WTC11 (cell line): ENCODE results near the gene SLC36A1. TPM values are rescaled to one million over a fixed set of nuclear protein-coding genes. Genes with fewer than 3 reads are reported as not detected.

Experiments used
- ATAC-seq: fragments of 200-7000 bp; cut with Tn5 transposase; 2 replicates; pipeline ENCODE4 v1.10.0; 2021; ENCODE audit warnings: mild to moderate bottlenecking, moderate library complexity
- CTCF ChIA-PET: fragments of 300-600 bp; sonication (Branson Sonifier 250); formaldehyde crosslinking; loops from one replicate; lab custom pipeline; 2021; ENCODE audit warnings: antibody characterized with exemption; lab: Charles Lee
- POLR2A ChIA-PET: fragments of 350-600 bp; sonication (Branson Sonifier 250); formaldehyde crosslinking; loops from one replicate; lab custom pipeline; 2021; ENCODE audit warnings: antibody characterized with exemption; lab: Charles Lee
- DNase-seq: peaks from one replicate; pipeline ENCODE4 v3.0.0; 2021; ENCODE audit warnings: low spot score
- H3K27ac Mint-ChIP-seq: 2 replicates; pipeline ENCODE4 v1.8.0; 2021; ENCODE audit warnings: mixed read lengths
- H3K27me3 Mint-ChIP-seq: 2 replicates; pipeline ENCODE4 v1.8.0; 2021; ENCODE audit warnings: low read depth, mild to moderate bottlenecking, moderate library complexity, mixed read lengths
- H3K36me3 Mint-ChIP-seq: 2 replicates; pipeline ENCODE4 v1.8.0; 2021; ENCODE audit warnings: mixed read lengths
- H3K4me1 Mint-ChIP-seq: 2 replicates; pipeline ENCODE4 v1.8.0; 2022; ENCODE audit warnings: mixed read lengths
- H3K4me3 Mint-ChIP-seq: 2 replicates; pipeline ENCODE4 v1.8.0; 2021; ENCODE audit warnings: mild to moderate bottlenecking, moderate library complexity, mixed read lengths
- H3K9me3 Mint-ChIP-seq: 2 replicates; pipeline ENCODE4 v1.8.0; 2021; ENCODE audit warnings: mixed read lengths
- ATF1 ChIP-seq: sonication (generic); formaldehyde crosslinking; IDR thresholded peaks from 2 replicates; pipeline ENCODE4 v1.8.1; 2023; ENCODE audit warnings: mild to moderate bottlenecking, moderate library complexity, missing genetic modification reagents
- CDX4 ChIP-seq: fragments of 250-450 bp; sonication (Bioruptor Pico); IDR thresholded peaks from 2 replicates; pipeline ENCODE4 v1.9.0; 2021; ENCODE audit warnings: moderate library complexity, mild to moderate bottlenecking, inconsistent platforms, borderline replicate concordance
- CREB1 ChIP-seq: sonication (generic); formaldehyde crosslinking; IDR thresholded peaks from 2 replicates; pipeline ENCODE4 v1.8.0; 2023; ENCODE audit warnings: mild to moderate bottlenecking, missing genetic modification reagents
- ETV6 ChIP-seq: sonication (generic); formaldehyde crosslinking; IDR thresholded peaks from 2 replicates; pipeline ENCODE4 v1.8.1; 2022; ENCODE audit warnings: mild to moderate bottlenecking, missing genetic modification reagents
- HMGA2 ChIP-seq: fragments of 250-450 bp; sonication (Bioruptor Pico); IDR thresholded peaks from 2 replicates; pipeline ENCODE4 v1.4.0; 2021; ENCODE audit warnings: mild to moderate bottlenecking, moderate library complexity
- IRF2 ChIP-seq: sonication (generic); formaldehyde crosslinking; IDR thresholded peaks from 2 replicates; pipeline ENCODE4 v1.8.0; 2022; ENCODE audit warnings: low read depth, missing genetic modification reagents, borderline replicate concordance
- JAZF1 ChIP-seq: fragments of 250-450 bp; sonication (Bioruptor Pico); IDR thresholded peaks from 2 replicates; pipeline ENCODE4 v1.9.0; 2021; ENCODE audit warnings: moderate library complexity, mild to moderate bottlenecking, inconsistent platforms
- JUN ChIP-seq: sonication (generic); formaldehyde crosslinking; IDR thresholded peaks from 2 replicates; pipeline ENCODE4 v1.8.0; 2023; ENCODE audit warnings: mild to moderate bottlenecking, missing genetic modification reagents
- MXD4 ChIP-seq: fragments of 250-450 bp; sonication (Bioruptor Pico); IDR thresholded peaks from 2 replicates; pipeline ENCODE4 v1.8.0; 2021; ENCODE audit warnings: mild to moderate bottlenecking, moderate library complexity, borderline replicate concordance
- NFE2L1 ChIP-seq: sonication (generic); formaldehyde crosslinking; IDR thresholded peaks from 2 replicates; pipeline ENCODE4 v1.8.1; 2023; ENCODE audit warnings: missing genetic modification reagents
- NR1H2 ChIP-seq: sonication (generic); formaldehyde crosslinking; IDR thresholded peaks from 2 replicates; pipeline ENCODE4 v1.9.0; 2021; ENCODE audit warnings: mild to moderate bottlenecking, moderate library complexity, missing genetic modification reagents
- NR3C1 ChIP-seq: sonication (generic); formaldehyde crosslinking; conservative IDR thresholded peaks from 2 replicates; pipeline ENCODE4 v1.8.1; 2023; ENCODE audit warnings: low read depth, mild to moderate bottlenecking, missing genetic modification reagents
- OVOL2 ChIP-seq: fragments of 250-450 bp; sonication (Bioruptor Pico); IDR thresholded peaks from 2 replicates; pipeline ENCODE4 v1.9.0; 2021; ENCODE audit warnings: mild to moderate bottlenecking, borderline replicate concordance
- ZNF219 ChIP-seq: sonication (generic); formaldehyde crosslinking; IDR thresholded peaks from 2 replicates; pipeline ENCODE4 v1.8.0; 2023; ENCODE audit warnings: missing genetic modification reagents, mild to moderate bottlenecking, borderline replicate concordance
- ZNF232 ChIP-seq: sonication (generic); formaldehyde crosslinking; IDR thresholded peaks from 2 replicates; pipeline ENCODE4 v1.8.0; 2022; ENCODE audit warnings: mild to moderate bottlenecking, missing genetic modification reagents
- total RNA-seq: library from RNA; stranded (reverse); gene quantifications from 3 replicates; pipeline ENCODE4 v1.2.3, GENCODE V29; 2021
- TF ChIP-seq, protein P1 (sequence below): sonication (generic); formaldehyde crosslinking; IDR thresholded peaks from 2 replicates; pipeline ENCODE4 v1.8.1; 2023; ENCODE audit warnings: mild to moderate bottlenecking, missing genetic modification reagents
- TF ChIP-seq, protein P2 (sequence below): sonication (generic); formaldehyde crosslinking; IDR thresholded peaks from 2 replicates; pipeline ENCODE4 v1.8.1; 2022; ENCODE audit warnings: missing genetic modification reagents, borderline replicate concordance
- TF ChIP-seq, protein P3 (sequence below): sonication (generic); formaldehyde crosslinking; IDR thresholded peaks from 2 replicates; pipeline ENCODE4 v1.8.0; 2023; ENCODE audit warnings: missing genetic modification reagents
- TF ChIP-seq, protein P4 (sequence below): sonication (generic); formaldehyde crosslinking; IDR thresholded peaks from 2 replicates; pipeline ENCODE4 v1.8.1; 2022; ENCODE audit warnings: low read depth, missing genetic modification reagents, borderline replicate concordance
- TF ChIP-seq, protein P5 (sequence below): sonication (generic); formaldehyde crosslinking; IDR thresholded peaks from 2 replicates; pipeline ENCODE4 v1.8.0; 2022; ENCODE audit warnings: mild to moderate bottlenecking, missing genetic modification reagents

SLC36A1 gene
- total RNA-seq, 1 experiment from 2014 or later, result 12.2 TPM

DNA sequence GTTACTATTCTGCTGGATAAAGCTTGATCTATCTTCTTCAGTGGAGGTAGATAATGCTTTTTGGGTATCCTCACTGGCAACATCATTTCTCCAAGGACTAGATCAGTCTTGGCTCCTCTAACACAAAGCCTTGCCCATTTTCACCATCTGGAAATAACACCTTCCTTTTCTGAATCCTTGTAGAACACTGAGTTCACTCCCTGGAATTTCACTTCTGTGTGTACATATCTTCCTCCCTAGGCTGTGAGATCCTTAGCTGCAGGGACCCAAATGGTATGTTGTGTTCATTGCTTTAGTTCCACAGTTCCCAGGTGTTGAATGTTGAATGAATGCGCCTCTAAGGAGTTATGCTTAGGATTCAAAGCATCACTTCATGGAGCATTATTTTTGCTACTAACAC lies 16.7 kb upstream of the SLC36A1 start:
- Mint-ChIP-seq H3K27me3 (no peaks in the 10 kb centered on the region), H3K4me1 (peaks cover 11% of the 10 kb centered on the region), H3K36me3 (no peaks in the 10 kb centered on the region), H3K27ac (no peak overlapping the region), H3K9me3 (peaks cover 5% of the 10 kb centered on the region; the same call in 1 of the 2 replicates), H3K4me3 (no peak overlapping the region)
- CTCF ChIA-PET, result interaction anchor here (1.8 to 5.0 kb wide), 2 partner anchors 17 to 115 kb away, joined by 6 to 22 read pairs; partner anchors contain the start of gene SLC36A1
- ATAC-seq (no peak), DNase-seq (no peak)
- TF ChIP-seq, protein P1, sequence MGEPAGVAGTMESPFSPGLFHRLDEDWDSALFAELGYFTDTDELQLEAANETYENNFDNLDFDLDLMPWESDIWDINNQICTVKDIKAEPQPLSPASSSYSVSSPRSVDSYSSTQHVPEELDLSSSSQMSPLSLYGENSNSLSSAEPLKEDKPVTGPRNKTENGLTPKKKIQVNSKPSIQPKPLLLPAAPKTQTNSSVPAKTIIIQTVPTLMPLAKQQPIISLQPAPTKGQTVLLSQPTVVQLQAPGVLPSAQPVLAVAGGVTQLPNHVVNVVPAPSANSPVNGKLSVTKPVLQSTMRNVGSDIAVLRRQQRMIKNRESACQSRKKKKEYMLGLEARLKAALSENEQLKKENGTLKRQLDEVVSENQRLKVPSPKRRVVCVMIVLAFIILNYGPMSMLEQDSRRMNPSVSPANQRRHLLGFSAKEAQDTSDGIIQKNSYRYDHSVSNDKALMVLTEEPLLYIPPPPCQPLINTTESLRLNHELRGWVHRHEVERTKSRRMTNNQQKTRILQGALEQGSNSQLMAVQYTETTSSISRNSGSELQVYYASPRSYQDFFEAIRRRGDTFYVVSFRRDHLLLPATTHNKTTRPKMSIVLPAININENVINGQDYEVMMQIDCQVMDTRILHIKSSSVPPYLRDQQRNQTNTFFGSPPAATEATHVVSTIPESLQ (CRISPR knock-in tag), result no peak
- TF ChIP-seq, protein P2, sequence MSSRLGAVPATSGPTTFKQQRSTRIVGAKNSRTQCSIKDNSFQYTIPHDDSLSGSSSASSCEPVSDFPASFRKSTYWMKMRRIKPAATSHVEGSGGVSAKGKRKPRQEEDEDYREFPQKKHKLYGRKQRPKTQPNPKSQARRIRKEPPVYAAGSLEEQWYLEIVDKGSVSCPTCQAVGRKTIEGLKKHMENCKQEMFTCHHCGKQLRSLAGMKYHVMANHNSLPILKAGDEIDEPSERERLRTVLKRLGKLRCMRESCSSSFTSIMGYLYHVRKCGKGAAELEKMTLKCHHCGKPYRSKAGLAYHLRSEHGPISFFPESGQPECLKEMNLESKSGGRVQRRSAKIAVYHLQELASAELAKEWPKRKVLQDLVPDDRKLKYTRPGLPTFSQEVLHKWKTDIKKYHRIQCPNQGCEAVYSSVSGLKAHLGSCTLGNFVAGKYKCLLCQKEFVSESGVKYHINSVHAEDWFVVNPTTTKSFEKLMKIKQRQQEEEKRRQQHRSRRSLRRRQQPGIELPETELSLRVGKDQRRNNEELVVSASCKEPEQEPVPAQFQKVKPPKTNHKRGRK, result no peak
- TF ChIP-seq CDX4 (no peak), NFE2L1 (CRISPR knock-in tag) (no peak), CREB1 (no peak), JAZF1 (CRISPR knock-in tag) (no peak), ETV6 (no peak), NR3C1 (CRISPR knock-in tag) (no peak), IRF2 (CRISPR knock-in tag) (no peak), JUN (CRISPR knock-in tag) (no peak)
- POLR2A ChIA-PET, result interaction anchor here (0.6 kb wide), 2 partner anchors 21 to 192 kb away, joined by 4 read pairs; no protein-coding TSS in a partner anchor

GRCh38 chr5:151431666-151432065 lies 15.7 kb upstream of the SLC36A1 start:
- Mint-ChIP-seq H3K9me3 (peaks cover 5% of the 10 kb centered on the region; the same call in 1 of the 2 replicates), H3K4me1 (peaks cover 2% of the 10 kb centered on the region), H3K27ac (no peak overlapping the region), H3K4me3 (no peak overlapping the region), H3K36me3 (no peaks in the 10 kb centered on the region), H3K27me3 (no peaks in the 10 kb centered on the region)
- DNase-seq (no peak), ATAC-seq (no peak)
- TF ChIP-seq HMGA2 (no peak), JUN (CRISPR knock-in tag) (no peak)
- TF ChIP-seq, protein P3, sequence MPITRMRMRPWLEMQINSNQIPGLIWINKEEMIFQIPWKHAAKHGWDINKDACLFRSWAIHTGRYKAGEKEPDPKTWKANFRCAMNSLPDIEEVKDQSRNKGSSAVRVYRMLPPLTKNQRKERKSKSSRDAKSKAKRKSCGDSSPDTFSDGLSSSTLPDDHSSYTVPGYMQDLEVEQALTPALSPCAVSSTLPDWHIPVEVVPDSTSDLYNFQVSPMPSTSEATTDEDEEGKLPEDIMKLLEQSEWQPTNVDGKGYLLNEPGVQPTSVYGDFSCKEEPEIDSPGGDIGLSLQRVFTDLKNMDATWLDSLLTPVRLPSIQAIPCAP (CRISPR knock-in tag), result no peak
- CTCF ChIA-PET, result interaction anchor here (1.5 to 5.0 kb wide), 3 partner anchors 16 to 220 kb away, joined by 4 to 22 read pairs (median 6); partner anchors contain the start of gene SLC36A1
- POLR2A ChIA-PET, result no interaction called here

DNA sequence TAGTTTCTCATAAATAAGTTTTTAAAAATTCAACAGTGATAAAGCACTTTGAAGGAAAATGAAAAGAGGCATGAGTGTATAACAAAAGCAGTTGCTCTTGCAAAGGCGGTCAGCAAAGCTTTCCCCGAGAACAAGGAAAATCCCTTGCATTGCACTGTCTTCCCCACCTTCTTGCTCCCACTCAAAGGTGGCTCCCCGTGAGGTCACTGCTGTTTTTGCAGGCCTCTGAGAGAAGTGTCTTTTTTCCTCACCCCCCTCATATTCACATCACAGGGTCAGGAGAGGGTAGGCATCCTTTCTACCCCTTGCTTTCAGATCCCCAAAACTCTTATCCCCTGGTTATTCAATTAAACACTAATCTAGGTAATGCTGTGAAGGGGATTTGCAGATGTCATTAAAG lies 15.2 kb upstream of the SLC36A1 start:
- TF ChIP-seq OVOL2 (CRISPR knock-in tag), result no peak
- Mint-ChIP-seq H3K4me1 (no peaks in the 10 kb centered on the region), H3K27ac (no peak overlapping the region), H3K9me3 (peaks cover 5% of the 10 kb centered on the region; the same call in 1 of the 2 replicates), H3K36me3 (no peaks in the 10 kb centered on the region), H3K27me3 (no peaks in the 10 kb centered on the region), H3K4me3 (no peak overlapping the region)
- POLR2A ChIA-PET, result no interaction called here
- peak; percentile 60; the same call in 1 of the 2 replicates for ATAC-seq
- no peak for DNase-seq
- CTCF ChIA-PET, result interaction anchor here (1.0 to 5.0 kb wide), 4 partner anchors 16 to 220 kb away, joined by 3 to 22 read pairs (median 5); partner anchors contain the start of gene SLC36A1

- Mint-ChIP-seq H3K4me3 (no peak overlapping the region), H3K27me3 (no peaks in the 10 kb centered on the region), H3K9me3 (peaks cover 11% of the 10 kb centered on the region), H3K27ac (no peak overlapping the region), H3K36me3 (no peaks in the 10 kb centered on the region), H3K4me1 (no peaks in the 10 kb centered on the region)
- DNase-seq (no peak), ATAC-seq (no peak)
- CTCF ChIA-PET, result interaction anchor here (0.9 to 5.0 kb wide), 2 partner anchors 13 to 217 kb away, joined by 3 to 22 read pairs; partner anchors contain the start of gene SLC36A1
- POLR2A ChIA-PET, result no interaction called here
- no peak for TF ChIP-seq ATF1
- TF ChIP-seq, protein P3 (CRISPR knock-in tag), result no peak
- TF ChIP-seq, protein P4, sequence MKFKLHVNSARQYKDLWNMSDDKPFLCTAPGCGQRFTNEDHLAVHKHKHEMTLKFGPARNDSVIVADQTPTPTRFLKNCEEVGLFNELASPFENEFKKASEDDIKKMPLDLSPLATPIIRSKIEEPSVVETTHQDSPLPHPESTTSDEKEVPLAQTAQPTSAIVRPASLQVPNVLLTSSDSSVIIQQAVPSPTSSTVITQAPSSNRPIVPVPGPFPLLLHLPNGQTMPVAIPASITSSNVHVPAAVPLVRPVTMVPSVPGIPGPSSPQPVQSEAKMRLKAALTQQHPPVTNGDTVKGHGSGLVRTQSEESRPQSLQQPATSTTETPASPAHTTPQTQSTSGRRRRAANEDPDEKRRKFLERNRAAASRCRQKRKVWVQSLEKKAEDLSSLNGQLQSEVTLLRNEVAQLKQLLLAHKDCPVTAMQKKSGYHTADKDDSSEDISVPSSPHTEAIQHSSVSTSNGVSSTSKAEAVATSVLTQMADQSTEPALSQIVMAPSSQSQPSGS (CRISPR knock-in tag), result no peak
- TF ChIP-seq ZNF219, result no peak
- TF ChIP-seq ZNF232, result no peak
- TF ChIP-seq NR1H2, result no peak
- TF ChIP-seq, protein P5, sequence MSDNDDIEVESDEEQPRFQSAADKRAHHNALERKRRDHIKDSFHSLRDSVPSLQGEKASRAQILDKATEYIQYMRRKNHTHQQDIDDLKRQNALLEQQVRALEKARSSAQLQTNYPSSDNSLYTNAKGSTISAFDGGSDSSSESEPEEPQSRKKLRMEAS (CRISPR knock-in tag), result no peak
- no peak for TF ChIP-seq MXD4 (CRISPR knock-in tag)
These were observed 12.7 kb upstream of the SLC36A1 start for GRCh38 chr5:151434570-151435237.
